HG03432 (cell line): ENCODE results near the gene UCK2.
A peak's percentile ranks its signal among the peaks of the same experiment; 100 is the strongest.
"Not testable (repeated sequence)": the region's sequence is repeated elsewhere in the genome, so short reads cannot be mapped to it uniquely, and the experiment has no call there.

Source experiments
- ATAC-seq: cut with Tn5 transposase; IDR thresholded peaks from one replicate; pipeline ENCODE4 v1.9.1; 2021; ENCODE audit warnings: mild to moderate bottlenecking, moderate library complexity; ENCODE audit not compliant: unreplicated experiment

UCK2 gene

GRCh38 chr1:165827268-165828102, at the start of gene UCK2:
TSS of gene UCK2 (plus strand) at chr1:165827614. CDS start at chr1:165827834, 220 bp downstream.
- ATAC-seq, result peak; percentile 82

- not testable (repeated sequence) for ATAC-seq
These were observed 49.2 kb upstream of the UCK2 start for GRCh38 chr1:165778197-165778596.

GRCh38 chr1:165783519-165783918, 43.9 kb upstream of the UCK2 start:
- not testable (repeated sequence) for ATAC-seq

GRCh38 chr1:165787741-165788140, 39.7 kb upstream of the UCK2 start:
- no peak for ATAC-seq

GRCh38 chr1:165793951-165794350, 33.5 kb upstream of the UCK2 start:
- ATAC-seq, result no peak

GRCh38 chr1:165795894-165796293, 31.5 kb upstream of the UCK2 start:
- ATAC-seq, result no peak

- ATAC-seq, result no peak
These were observed 28.0 kb upstream of the UCK2 start for GRCh38 chr1:165799387-165799786.

GRCh38 chr1:165804513-165804912, 22.9 kb upstream of the UCK2 start:
- not testable (repeated sequence) for ATAC-seq

GRCh38 chr1:165807613-165808012, 19.8 kb upstream of the UCK2 start:
- ATAC-seq, result no peak

- no peak for ATAC-seq
These were observed 11.7 kb upstream of the UCK2 start for GRCh38 chr1:165815725-165816124.

GRCh38 chr1:165816157-165816556, 11.3 kb upstream of the UCK2 start:
- ATAC-seq, result no peak

- ATAC-seq, result no peak
These were observed 10.5 kb upstream of the UCK2 start for GRCh38 chr1:165816826-165817497.

- ATAC-seq, result no peak
These were observed 3.7 kb upstream of the UCK2 start for GRCh38 chr1:165823552-165824268.

- no peak for ATAC-seq
These were observed 3.2 kb upstream of the UCK2 start for GRCh38 chr1:165824269-165824643.

GRCh38 chr1:165826565-165827267, 698 bp upstream of the UCK2 start:
- no peak for ATAC-seq

GRCh38 chr1:165828103-165828668, 772 bp downstream of the UCK2 start:
- ATAC-seq, result peak; percentile 52

- ATAC-seq, result no peak
These were observed 1.4 kb downstream of the UCK2 start for GRCh38 chr1:165828669-165829329.

GRCh38 chr1:165829888-165830287, 2.5 kb downstream of the UCK2 start:
- ATAC-seq, result no peak

- ATAC-seq, result no peak
These were observed 3.7 kb downstream of the UCK2 start for GRCh38 chr1:165831146-165831545.

- ATAC-seq, result no peak
These were observed 5.5 kb downstream of the UCK2 start for GRCh38 chr1:165832902-165833301.
